ENCODE measurements around the gene DYDC2. TPM values are rescaled to one million over a fixed set of nuclear protein-coding genes. Genes with fewer than 3 reads are reported as not detected.
A peak's percentile ranks its signal among the peaks of the same experiment; 100 is the strongest.

Gene DYDC2
- total and polyA plus RNA-seq, 4 donors = 0.14 to 2.0 (median 0.25) TPM

GRCh38 chr10:80390740-80391139 lies 34.2 kb downstream of the DYDC2 start:
- Histone ChIP-seq H3K4me3 (ENCODE audit: low read depth in 1 of 3, low read length in 3 of 3) (no peak overlapping the region), H3K27ac (ENCODE audit: low read depth in 1 of 2, low read length in 2 of 2) (no peak overlapping the region), H3K27me3 (ENCODE audit: control insufficient read depth in 4 of 4, insufficient read depth in 4 of 4, low read length in 3 of 4) (no peaks in the 10 kb centered on the region), H3K4me1 (ENCODE audit: control insufficient read depth in 4 of 4, insufficient read depth in 4 of 4, low read length in 3 of 4) (peaks cover 0 to 2% (median 0%) of the 10 kb centered on the region in 4 donors), H3K36me3 (ENCODE audit: control insufficient read depth in 4 of 4, insufficient read depth in 3 of 4, low read depth in 1 of 4, low read length in 3 of 4) (no peaks in the 10 kb centered on the region), H3K9me3 (ENCODE audit: control insufficient read depth in 4 of 4, low read length in 3 of 4) (no peaks in the 10 kb centered on the region), H3K9ac (ENCODE audit: low read depth in 1 of 2, low read length in 2 of 2) (no peak overlapping the region)
- no peak for DNase-seq (ENCODE audit: low spot score)
- WGBS = 65% methylated on average over 9 of the region's 9 CpGs
- TF ChIP-seq TAF1 (conservative IDR thresholded peaks at IDR 0.05) (no peak), NR2F2 (IDR thresholded peaks at IDR 0.05) (no peak), HNF4A (conservative IDR thresholded peaks at IDR 0.05) (peak; percentile 30 to 66), CTCF (IDR thresholded peaks at IDR 0.05; ENCODE audit: low read depth, low read length, missing input control) (no peak), ZBTB33 (IDR thresholded peaks at IDR 0.05) (no peak), YY1 (IDR thresholded peaks at IDR 0.05) (no peak), EGR1 (IDR thresholded peaks at IDR 0.05; ENCODE audit: low read depth in 2 of 2) (no peak), FOXA2 (IDR thresholded peaks at IDR 0.05) (no peak), RXRA (IDR thresholded peaks at IDR 0.05) (peak in 1 of 2 donors; percentile 32), ATF3 (IDR thresholded peaks at IDR 0.05) (no peak), JUND (IDR thresholded peaks at IDR 0.05) (no peak), SP1 (IDR thresholded peaks at IDR 0.05) (no peak), RAD21 (IDR thresholded peaks at IDR 0.05) (no peak), HNF4G (IDR thresholded peaks at IDR 0.05) (peak; percentile 39), GABPA (IDR thresholded peaks at IDR 0.05 in 1 of 2, conservative IDR thresholded peaks at IDR 0.05 in 1 of 2) (no peak), MAX (IDR thresholded peaks at IDR 0.05) (no peak), FOXA1 (IDR thresholded peaks at IDR 0.05) (no peak), REST (IDR thresholded peaks at IDR 0.05) (no peak)
